Neural cell (in vitro differentiated cells): ENCODE data around the gene MLLT11.

Experiments used
- CTCF ChIP-seq: fragments of 450-650 bp; IDR thresholded peaks from 2 replicates; pipeline ENCODE4 v1.5.1; 2014; ENCODE audit warnings: antibody characterized with exemption, mild to moderate bottlenecking, moderate library complexity; ENCODE audit not compliant: poor library complexity, severe bottlenecking
- EZH2 ChIP-seq: fragments of 200-600, 300-800 bp; shearing (Covaris generic), sonication (generic); IDR thresholded peaks from 2 replicates; pipeline ENCODE4 v1.6.1; 2014; ENCODE audit warnings: antibody characterized with exemption, low read length, borderline replicate concordance, mild to moderate bottlenecking; ENCODE audit not compliant: insufficient read depth, poor library complexity, severe bottlenecking
- POLR2AphosphoS5 ChIP-seq: IDR thresholded peaks from 2 replicates; pipeline ENCODE4 v1.6.1; 2012
- REST ChIP-seq: IDR thresholded peaks from 2 replicates; pipeline ENCODE4 v1.6.1; 2012; ENCODE audit warnings: borderline replicate concordance
- SMC3 ChIP-seq: fragments of 450-650 bp; conservative IDR thresholded peaks from 2 replicates; pipeline ENCODE4 v1.6.1; 2014; ENCODE audit warnings: antibody characterized with exemption, mild to moderate bottlenecking, moderate library complexity; ENCODE audit not compliant: poor library complexity

GRCh38 chr1:151072224-151072623 is 12.0 kb downstream of the MLLT11 start:
- TF ChIP-seq CTCF (no peak), SMC3 (no peak), EZH2 (no peak), REST (no peak), POLR2AphosphoS5 (no peak)
